GM12875 (cell line): ENCODE data around the gene DDX39B.
"Not testable (repeated sequence)": the region's sequence is repeated elsewhere in the genome, so short reads cannot be mapped to it uniquely, and the experiment has no call there.

Experiments
- H3K4me3 ChIP-seq: one replicate; pipeline ENCODE4 v1.5.1; 2011; ENCODE audit warnings: low read depth, low read length, control low read depth
- CTCF ChIP-seq: IDR thresholded peaks from 2 replicates; pipeline ENCODE4 v1.5.1; 2011; ENCODE audit warnings: low read depth, mild to moderate bottlenecking, control low read depth, inconsistent platforms, low read length, moderate library complexity, borderline replicate concordance; ENCODE audit not compliant: insufficient read depth

DDX39B gene

DNA sequence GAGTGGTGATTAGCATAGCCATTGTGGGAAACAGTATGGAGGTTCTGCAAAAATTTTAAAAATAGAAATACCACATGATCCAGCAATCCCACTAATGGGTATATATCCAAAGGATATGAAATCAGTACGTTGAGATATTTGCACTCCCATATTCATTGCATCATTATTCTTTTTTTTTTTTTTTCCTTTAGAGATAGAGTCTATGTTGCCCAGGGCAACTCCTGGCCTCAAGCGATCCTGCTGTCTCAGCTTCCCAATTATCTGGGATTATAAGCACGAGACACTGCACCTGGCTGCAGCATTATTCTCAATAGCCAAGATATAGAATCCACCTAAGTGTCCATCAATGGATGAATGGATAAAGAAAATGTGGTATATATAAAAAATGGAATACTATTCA lies 20.0 kb downstream of the DDX39B start:
- no peak overlapping the region for H3K4me3 ChIP-seq
- no peak for TF ChIP-seq CTCF

DNA sequence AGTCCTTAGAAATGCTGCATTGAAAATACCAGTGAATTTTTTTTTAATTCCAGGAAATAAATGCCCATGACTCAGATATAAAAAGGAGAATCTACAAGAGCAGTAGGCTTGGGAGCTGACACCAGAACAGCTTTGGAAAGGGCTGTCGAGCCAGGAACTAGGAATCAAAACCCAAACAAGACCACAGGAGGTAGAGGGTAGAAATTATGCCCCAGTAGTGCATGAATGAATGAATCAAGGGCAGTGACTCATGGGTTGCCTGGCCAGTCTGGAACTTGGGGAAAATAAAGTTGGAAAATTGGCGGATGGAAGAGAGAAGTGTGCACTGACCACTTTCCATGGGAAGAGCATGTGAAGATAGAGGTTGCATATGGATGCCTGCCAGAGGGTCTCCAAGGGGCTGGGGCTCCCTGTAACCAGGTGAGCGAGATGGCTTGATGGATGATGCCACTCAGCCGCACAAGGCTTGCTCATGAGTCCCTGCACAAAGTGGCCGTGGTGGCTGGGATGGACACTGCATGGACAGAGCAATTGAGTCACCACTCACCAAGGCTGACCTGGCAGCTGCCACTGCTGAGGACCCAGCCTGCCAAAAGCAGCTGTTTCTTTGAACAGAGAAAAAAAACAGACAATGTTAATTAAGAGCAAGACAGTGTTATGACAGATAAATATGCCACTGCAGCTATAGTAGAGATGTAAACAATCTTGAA lies 28.2 kb downstream of the DDX39B start:
- TF ChIP-seq CTCF = no peak

GRCh38 chr6:31510007-31510406 lies 31.8 kb downstream of the DDX39B start:
- no peak overlapping the region for H3K4me3 ChIP-seq

More for the DNA sequence above, 28.2 kb downstream of the DDX39B start:
- H3K4me3 ChIP-seq = no peak overlapping the region

GRCh38 chr6:31509036-31509435 lies 32.8 kb downstream of the DDX39B start:
- not testable (repeated sequence) for H3K4me3 ChIP-seq

More at GRCh38 chr6:31510007-31510406, 31.8 kb downstream of the DDX39B start:
- TF ChIP-seq CTCF = no peak

DNA sequence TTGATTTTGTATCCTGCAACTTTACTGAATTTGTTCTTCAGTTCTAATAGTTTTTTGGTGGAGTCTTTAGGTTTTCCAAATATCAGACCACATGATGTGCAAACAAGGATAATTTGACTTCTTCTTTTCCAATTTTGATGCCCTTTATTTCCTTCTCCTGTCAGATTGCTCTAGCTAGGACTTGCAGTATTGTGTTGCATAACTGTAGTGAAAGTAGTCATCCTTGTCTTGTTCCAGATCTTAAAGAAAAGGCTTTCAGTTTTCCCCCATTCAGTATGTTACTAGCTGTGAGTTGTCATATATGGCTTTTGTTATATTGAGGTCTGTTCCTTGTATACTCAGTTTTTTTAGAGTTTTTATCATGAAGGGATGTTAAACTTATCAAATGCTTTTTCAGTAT lies 39.2 kb downstream of the DDX39B start:
- H3K4me3 ChIP-seq = no peak overlapping the region
- TF ChIP-seq CTCF = no peak

GRCh38 chr6:31499648-31500047 lies 42.2 kb downstream of the DDX39B start:
- not testable (repeated sequence) for H3K4me3 ChIP-seq

DNA sequence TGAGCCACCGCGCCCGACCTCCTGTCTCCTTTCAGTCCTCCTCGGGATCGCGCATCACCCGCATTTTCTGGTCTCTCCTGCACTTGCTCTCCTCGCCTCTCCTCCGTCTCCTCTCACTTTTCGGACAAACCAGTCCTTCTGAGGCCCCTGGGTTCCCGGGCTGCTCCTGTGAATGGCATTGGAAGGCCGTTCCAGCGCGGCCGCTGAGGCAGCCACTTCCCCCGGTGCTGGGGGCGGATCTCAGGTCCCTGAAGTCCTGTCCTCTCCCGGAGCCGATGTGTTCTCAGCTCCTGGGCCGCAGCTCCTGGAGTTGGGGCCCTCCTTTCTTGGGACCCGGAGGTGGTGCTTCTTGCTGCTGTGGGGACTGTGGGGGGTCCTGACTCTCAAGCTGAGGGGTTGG lies 43.1 kb downstream of the DDX39B start:
- no peak for TF ChIP-seq CTCF
- H3K4me3 ChIP-seq = no peak overlapping the region

DNA sequence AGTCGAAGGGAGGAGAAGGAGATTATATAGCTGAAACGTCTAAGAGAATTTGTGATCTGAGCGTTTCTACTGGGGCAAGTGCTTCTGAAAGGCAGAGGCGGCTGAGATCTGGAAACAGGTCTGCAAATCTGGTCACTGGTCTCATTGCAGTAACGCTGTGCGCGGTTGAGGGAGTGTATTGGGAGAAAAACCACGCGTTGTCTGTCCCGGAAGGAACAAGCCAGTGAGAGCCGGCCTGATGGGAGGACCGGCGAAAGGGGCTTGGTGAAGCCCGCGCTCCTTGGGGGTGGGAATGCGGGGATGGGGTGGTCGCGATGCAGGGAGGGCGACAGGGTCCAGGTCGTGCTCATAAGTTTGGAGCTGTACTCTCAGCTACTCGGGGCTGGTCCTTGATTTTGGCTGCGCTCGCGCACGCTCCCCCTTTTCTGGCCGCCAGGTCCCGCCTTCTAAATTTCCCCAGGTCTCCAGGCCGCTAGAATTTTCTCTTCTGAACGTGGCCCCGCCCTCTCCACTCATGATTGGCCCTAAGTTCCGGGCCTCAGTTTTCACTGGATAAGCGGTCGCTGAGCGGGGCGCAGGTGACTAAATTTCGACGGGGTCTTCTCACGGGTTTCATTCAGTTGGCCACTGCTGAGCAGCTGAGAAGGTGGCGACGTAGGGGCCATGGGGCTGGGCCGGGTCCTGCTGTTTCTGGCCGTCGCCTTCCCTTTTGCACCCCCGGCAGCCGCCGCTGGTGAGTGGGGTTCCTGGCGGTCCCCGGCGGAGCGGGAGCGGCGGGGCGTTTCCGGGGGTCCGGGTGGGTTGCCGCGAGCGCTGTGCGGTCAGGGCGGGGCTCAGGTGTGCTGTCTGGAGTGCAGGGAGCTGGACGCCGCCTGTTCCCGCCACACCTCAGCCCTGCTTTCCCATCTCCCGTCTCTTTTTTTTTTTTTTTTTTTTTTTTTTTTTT lies 44.0 kb downstream of the DDX39B start, which contains the start of gene MICB:
Gene MICB (plus strand): TSS at position 615 of the 946 bp plus-strand sequence. CDS start 49 bp downstream, at position 664.
- H3K4me3 ChIP-seq = peak within 1 kb of the TSS; percentile 56
- TF ChIP-seq CTCF = no peak

DNA sequence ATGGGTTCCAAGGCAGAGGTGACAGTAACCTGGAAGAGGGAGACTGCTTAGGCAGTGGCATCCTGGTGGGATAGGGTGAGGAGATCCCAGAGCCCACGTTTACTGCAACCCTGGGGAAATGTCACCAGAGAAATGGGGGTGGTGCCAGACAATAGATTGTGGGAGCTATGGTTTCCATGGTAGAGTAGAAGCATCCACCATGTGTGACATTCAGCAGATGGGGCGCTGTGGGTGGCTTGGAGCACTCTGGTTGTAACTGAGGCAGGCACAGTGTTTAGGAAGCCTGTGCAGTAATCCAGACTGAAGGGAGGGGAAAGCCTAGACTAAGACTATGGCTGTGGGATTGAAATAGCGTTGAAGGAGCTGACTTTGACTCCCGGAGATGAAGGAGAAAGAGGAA lies 45.0 kb downstream of the DDX39B start:
- H3K4me3 ChIP-seq = peak overlapping the region; percentile 54
